OCI-M1 (cell line): ENCODE measurements around the gene ANO7.

Source experiments
- DNase-seq: peaks from one replicate; lab custom pipeline; 2025; lab: John Stamatoyannopoulos, UW

ANO7 gene

GRCh38 chr2:241158546-241158900 lies 30.0 kb upstream of the ANO7 start:
- no peak for DNase-seq

- no peak for DNase-seq
These were observed 29.4 kb upstream of the ANO7 start for GRCh38 chr2:241159116-241159515.

GRCh38 chr2:241160318-241160717 lies 28.2 kb upstream of the ANO7 start:
- no peak for DNase-seq

GRCh38 chr2:241161646-241162281 lies 26.7 kb upstream of the ANO7 start:
- no peak for DNase-seq

- DNase-seq = no peak
These were observed 24.8 kb upstream of the ANO7 start for GRCh38 chr2:241163601-241164118.

GRCh38 chr2:241168366-241168765 lies 20.1 kb upstream of the ANO7 start:
- DNase-seq = no peak

GRCh38 chr2:241173557-241173956 lies 14.9 kb upstream of the ANO7 start:
- DNase-seq = no peak

- no peak for DNase-seq
These were observed 10.7 kb upstream of the ANO7 start for GRCh38 chr2:241177526-241178334.

- DNase-seq = no peak
These were observed 9.5 kb upstream of the ANO7 start for GRCh38 chr2:241178961-241179360.

- no peak for DNase-seq
These were observed 8.6 kb upstream of the ANO7 start for GRCh38 chr2:241179899-241180298.

GRCh38 chr2:241180495-241180894 lies 8.0 kb upstream of the ANO7 start:
- DNase-seq = no peak

- DNase-seq = no peak
These were observed 6.4 kb upstream of the ANO7 start for GRCh38 chr2:241182126-241182525.

- DNase-seq = no peak
These were observed 5.8 kb upstream of the ANO7 start for GRCh38 chr2:241182531-241183133.

GRCh38 chr2:241183221-241183620 lies 5.3 kb upstream of the ANO7 start:
- DNase-seq = no peak

- DNase-seq = no peak
These were observed 3.6 kb upstream of the ANO7 start for GRCh38 chr2:241184901-241185300.

GRCh38 chr2:241185961-241186360 lies 2.5 kb upstream of the ANO7 start:
- no peak for DNase-seq

GRCh38 chr2:241187101-241187917 lies 1.2 kb upstream of the ANO7 start:
- DNase-seq = no peak

- DNase-seq = no peak
These were observed 601 bp upstream of the ANO7 start for GRCh38 chr2:241187918-241188234.

GRCh38 chr2:241189093-241189855 lies 797 bp downstream of the ANO7 start:
- no peak for DNase-seq

GRCh38 chr2:241189856-241190201 lies 1.4 kb downstream of the ANO7 start:
- DNase-seq = no peak

- no peak for DNase-seq
These were observed 2.0 kb downstream of the ANO7 start for GRCh38 chr2:241190291-241190981.
